ENCODE measurements around the gene CDK5R2. TPM values are rescaled to one million over a fixed set of nuclear protein-coding genes. Genes with fewer than 3 reads are reported as not detected.

Gene CDK5R2
- total RNA-seq, 1 experiment from 2014 or later, result 0.44 TPM

DNA sequence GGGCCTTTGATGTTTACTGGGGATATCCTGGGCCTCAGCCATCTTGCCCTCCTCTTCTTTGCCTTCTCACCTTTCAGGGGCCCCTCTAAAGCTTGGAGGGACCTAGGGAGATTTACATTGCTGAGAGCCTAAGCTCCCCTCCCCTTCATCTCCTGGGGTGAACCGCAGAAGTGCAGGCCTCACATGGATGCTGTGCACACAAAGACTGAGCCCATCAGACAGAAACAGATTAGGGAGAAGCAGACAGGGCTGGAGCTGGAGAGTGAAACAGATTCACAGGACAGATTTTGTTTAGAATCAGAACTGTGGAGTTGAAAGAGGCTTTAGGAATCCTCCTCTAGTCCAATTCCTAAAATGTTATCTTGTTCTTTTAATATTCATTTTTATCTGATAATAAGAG, 3.4 kb upstream of the CDK5R2 start:
- no peak overlapping the region for H3K4me3 ChIP-seq (replicated peaks in 1 of 2; ENCODE audit: low read depth in 1 of 2, low read length in 2 of 2)
- H3K79me2 ChIP-seq (ENCODE audit: insufficient read depth, low read length), result no peaks in the 10 kb centered on the region
- ChIA-PET RAD21 (ENCODE audit: low non-redundant PET in 1 of 2, low total read pairs in 2 of 2, uncharacterized antibody in 2 of 2, unreplicated experiment in 2 of 2) (no interaction called here), POLR2A (no interaction called here), CTCF (no interaction called here)
- no peak overlapping the region for H3K4me2 ChIP-seq (ENCODE audit: low read length)
- no peaks in the 10 kb centered on the region for H3K36me3 ChIP-seq (ENCODE audit: control insufficient read depth in 1 of 2, insufficient read depth in 2 of 2, low read length in 2 of 2)
- no peaks in the 10 kb centered on the region for H4K20me1 ChIP-seq (ENCODE audit: insufficient read depth)
- no peak for DNase-seq (ENCODE audit: low read depth, low spot score)
- H3K27me3 ChIP-seq (ENCODE audit: insufficient read depth, low read length), result peaks cover 4% of the 10 kb centered on the region; the same call in 1 of the 2 replicates
- H3K9me3 ChIP-seq (ENCODE audit: control insufficient read depth in 1 of 2, insufficient read depth in 1 of 2, low read depth in 1 of 2, low read length in 2 of 2), result no peaks in the 10 kb centered on the region
- H3K9me2 ChIP-seq (ENCODE audit: insufficient read depth), result no peaks in the 10 kb centered on the region
- no peak for ATAC-seq
- peaks cover 0 to 9% of the 10 kb centered on the region in 2 experiments; a peak in 1 of 4 replicates for H3K4me1 ChIP-seq (ENCODE audit: control insufficient read depth in 1 of 2, insufficient read depth in 2 of 2, low read length in 2 of 2)
- H3K9ac ChIP-seq (ENCODE audit: low read length), result no peak overlapping the region
- no TSS peak for BruUV-seq (replicated peaks)
- H2AFZ ChIP-seq (ENCODE audit: low read depth, low read length, poor library complexity, severe bottlenecking), result no peak overlapping the region
- intact Hi-C loops (cut with micrococcal nuclease), result no loop called here
- no peak for TF ChIP-seq SRF (IDR thresholded peaks at IDR 0.05; ENCODE audit: low read depth)
- TF ChIP-seq, protein P1, sequence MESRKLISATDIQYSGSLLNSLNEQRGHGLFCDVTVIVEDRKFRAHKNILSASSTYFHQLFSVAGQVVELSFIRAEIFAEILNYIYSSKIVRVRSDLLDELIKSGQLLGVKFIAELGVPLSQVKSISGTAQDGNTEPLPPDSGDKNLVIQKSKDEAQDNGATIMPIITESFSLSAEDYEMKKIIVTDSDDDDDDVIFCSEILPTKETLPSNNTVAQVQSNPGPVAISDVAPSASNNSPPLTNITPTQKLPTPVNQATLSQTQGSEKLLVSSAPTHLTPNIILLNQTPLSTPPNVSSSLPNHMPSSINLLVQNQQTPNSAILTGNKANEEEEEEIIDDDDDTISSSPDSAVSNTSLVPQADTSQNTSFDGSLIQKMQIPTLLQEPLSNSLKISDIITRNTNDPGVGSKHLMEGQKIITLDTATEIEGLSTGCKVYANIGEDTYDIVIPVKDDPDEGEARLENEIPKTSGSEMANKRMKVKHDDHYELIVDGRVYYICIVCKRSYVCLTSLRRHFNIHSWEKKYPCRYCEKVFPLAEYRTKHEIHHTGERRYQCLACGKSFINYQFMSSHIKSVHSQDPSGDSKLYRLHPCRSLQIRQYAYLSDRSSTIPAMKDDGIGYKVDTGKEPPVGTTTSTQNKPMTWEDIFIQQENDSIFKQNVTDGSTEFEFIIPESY (IDR thresholded peaks at IDR 0.05; ENCODE audit: extremely low read depth, insufficient replicate concordance, low read length), result no peak
- no peak for TF ChIP-seq ZNF274 (IDR thresholded peaks at IDR 0.05; ENCODE audit: low read depth, low read length)
- TF ChIP-seq, protein P2, sequence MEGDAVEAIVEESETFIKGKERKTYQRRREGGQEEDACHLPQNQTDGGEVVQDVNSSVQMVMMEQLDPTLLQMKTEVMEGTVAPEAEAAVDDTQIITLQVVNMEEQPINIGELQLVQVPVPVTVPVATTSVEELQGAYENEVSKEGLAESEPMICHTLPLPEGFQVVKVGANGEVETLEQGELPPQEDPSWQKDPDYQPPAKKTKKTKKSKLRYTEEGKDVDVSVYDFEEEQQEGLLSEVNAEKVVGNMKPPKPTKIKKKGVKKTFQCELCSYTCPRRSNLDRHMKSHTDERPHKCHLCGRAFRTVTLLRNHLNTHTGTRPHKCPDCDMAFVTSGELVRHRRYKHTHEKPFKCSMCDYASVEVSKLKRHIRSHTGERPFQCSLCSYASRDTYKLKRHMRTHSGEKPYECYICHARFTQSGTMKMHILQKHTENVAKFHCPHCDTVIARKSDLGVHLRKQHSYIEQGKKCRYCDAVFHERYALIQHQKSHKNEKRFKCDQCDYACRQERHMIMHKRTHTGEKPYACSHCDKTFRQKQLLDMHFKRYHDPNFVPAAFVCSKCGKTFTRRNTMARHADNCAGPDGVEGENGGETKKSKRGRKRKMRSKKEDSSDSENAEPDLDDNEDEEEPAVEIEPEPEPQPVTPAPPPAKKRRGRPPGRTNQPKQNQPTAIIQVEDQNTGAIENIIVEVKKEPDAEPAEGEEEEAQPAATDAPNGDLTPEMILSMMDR (IDR thresholded peaks at IDR 0.05 in 2 of 3, conservative IDR thresholded peaks at IDR 0.05 in 1 of 3; ENCODE audit: borderline replicate concordance in 1 of 3, insufficient read depth in 1 of 3, low read depth in 2 of 3, low read length in 2 of 3), result no peak
- no peak for TF ChIP-seq SIN3A (IDR thresholded peaks at IDR 0.05; ENCODE audit: low read depth)
- no peak for TF ChIP-seq YY1 (IDR thresholded peaks at IDR 0.05; ENCODE audit: extremely low read depth, insufficient replicate concordance, low read depth, low read length)
- no peak overlapping the region for H3K27ac ChIP-seq (ENCODE audit: low read depth, low read length)

Measured in HCT116 (cell line).